HG03025 (cell line): ENCODE results near the gene RGP1.

Experiments used
- ATAC-seq: cut with Tn5 transposase; IDR thresholded peaks from one replicate; pipeline ENCODE4 v1.9.1; 2021; ENCODE audit warnings: mild to moderate bottlenecking, moderate library complexity; ENCODE audit not compliant: unreplicated experiment, low FRiP score

Gene RGP1

DNA sequence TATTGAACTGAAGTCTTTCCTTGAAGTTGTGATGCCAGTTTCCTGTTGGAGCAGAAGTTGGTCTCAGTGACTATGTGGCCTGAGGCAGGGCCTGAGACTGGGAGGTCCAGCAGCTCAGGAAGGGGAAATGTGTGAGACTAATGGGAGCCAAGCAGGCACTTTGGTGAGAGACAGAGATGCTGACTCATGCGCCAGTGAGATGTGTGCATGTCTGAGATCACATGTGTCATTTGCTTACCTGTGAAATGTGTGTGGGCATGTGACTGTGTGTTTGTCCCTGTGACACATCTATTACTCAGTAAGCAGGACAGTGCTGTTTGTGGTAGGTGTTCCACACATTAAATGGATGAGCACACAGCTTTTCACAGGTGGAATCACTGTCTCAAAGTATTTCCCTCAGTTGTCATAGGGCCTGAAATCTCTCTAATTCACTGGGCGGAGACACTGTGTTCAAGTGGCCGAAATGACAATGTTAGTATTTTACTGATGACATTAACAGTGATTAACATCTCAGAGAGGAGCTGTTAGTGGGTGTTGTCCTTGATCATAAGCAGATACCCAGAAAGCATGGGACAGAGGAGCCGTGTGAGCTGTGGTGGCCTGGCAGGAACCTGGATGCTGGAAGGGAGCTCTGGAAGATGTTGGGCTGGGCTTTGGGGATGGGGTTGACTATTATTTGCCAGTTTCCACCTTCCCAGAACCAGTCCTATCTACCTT lies 49.7 kb downstream of the RGP1 start:
- ATAC-seq, result no peak

DNA sequence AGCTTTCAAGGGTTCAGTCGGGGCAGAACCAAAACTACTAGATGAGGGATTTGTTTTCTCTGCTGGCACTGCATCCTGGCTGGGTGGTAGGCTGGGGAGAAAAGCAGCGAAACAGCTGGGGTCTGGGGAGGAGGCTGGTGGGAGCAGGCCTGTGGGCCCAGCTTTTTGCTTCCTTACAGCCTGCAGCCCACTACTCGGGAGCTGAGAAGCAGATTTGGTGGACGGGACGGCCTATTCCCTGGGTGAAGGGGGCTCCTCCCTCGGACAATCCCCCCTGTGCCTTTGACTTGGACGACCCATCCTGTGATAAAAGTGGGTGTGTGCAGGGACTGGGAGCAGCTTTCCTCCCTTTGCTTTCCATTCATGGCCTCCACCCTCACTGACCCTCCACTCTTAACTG lies 51.4 kb downstream of the RGP1 start:
- no peak for ATAC-seq

DNA sequence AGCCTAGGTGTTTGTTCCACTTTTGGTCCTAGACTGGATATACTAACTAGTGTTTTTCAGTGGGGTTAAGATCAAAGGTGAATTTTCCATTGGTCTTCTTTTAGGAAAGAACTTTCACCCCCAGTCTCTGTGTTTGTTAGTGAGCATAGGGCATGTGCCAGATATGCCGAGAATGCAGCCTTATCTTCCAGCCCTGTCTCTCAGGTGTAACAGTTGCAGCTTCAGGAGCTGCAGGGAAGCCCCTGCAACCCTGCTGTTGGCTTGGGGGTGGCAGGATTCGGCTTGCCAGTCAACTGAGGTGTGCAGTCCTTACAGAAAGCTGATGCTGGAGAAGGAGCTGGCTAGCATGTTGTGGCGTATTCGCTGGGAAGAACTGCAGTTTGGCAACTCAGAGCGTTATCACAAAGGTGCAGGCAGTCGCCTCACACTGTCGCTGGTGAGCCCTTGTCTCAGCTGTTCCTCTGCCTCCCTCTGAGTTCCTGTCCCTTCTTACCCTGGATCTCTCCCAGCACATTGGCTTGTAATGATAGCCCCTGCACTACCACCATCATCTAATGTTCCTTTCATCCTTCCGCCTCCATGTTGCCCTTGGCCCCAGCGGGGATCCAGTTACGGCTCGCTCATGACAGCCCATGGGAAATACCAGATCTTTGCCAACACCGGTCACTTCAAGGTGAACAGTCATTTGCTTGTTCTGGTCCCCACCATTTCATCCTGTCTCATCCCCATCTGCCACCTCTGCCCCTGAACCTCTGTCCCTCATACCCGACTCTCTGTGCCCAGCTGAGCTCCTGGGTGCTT lies 52.4 kb downstream of the RGP1 start:
- no peak for ATAC-seq

DNA sequence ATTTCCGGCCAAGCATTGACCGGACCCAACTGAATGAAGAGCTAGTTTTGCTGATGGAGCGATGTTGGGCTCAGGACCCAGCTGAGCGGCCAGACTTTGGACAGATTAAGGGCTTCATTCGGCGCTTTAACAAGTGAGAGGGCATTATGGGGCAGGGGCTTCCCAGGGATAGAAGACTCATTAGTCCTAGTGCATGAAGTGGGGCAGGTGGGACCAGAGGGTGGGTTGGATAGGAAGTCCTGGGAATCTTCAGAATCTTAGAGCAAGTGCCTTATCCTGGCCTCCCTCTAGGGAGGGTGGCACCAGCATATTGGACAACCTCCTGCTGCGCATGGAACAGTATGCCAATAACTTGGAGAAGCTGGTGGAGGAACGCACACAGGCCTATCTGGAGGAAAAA lies 57.0 kb downstream of the RGP1 start:
- no peak for ATAC-seq
